ENCODE data around the gene ARFGEF2.

GRCh38 chr20:48909910-48910309, 11.6 kb upstream of the ARFGEF2 start:
- TF ChIP-seq, protein P1, sequence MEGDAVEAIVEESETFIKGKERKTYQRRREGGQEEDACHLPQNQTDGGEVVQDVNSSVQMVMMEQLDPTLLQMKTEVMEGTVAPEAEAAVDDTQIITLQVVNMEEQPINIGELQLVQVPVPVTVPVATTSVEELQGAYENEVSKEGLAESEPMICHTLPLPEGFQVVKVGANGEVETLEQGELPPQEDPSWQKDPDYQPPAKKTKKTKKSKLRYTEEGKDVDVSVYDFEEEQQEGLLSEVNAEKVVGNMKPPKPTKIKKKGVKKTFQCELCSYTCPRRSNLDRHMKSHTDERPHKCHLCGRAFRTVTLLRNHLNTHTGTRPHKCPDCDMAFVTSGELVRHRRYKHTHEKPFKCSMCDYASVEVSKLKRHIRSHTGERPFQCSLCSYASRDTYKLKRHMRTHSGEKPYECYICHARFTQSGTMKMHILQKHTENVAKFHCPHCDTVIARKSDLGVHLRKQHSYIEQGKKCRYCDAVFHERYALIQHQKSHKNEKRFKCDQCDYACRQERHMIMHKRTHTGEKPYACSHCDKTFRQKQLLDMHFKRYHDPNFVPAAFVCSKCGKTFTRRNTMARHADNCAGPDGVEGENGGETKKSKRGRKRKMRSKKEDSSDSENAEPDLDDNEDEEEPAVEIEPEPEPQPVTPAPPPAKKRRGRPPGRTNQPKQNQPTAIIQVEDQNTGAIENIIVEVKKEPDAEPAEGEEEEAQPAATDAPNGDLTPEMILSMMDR (IDR thresholded peaks at IDR 0.05), result no peak
- no peak for TF ChIP-seq POLR2AphosphoS5 (IDR thresholded peaks at IDR 0.05)
- no peak for TF ChIP-seq POLR2A (IDR thresholded peaks at IDR 0.05)
- no peak for TF ChIP-seq EP300 (IDR thresholded peaks at IDR 0.05)
